ENCODE data around the gene EFCAB7. TPM values are rescaled to one million over a fixed set of nuclear protein-coding genes. Genes with fewer than 3 reads are reported as not detected.

The EFCAB7 gene
- total RNA-seq, 1 donor from 2014 or later: 20.4 TPM

DNA sequence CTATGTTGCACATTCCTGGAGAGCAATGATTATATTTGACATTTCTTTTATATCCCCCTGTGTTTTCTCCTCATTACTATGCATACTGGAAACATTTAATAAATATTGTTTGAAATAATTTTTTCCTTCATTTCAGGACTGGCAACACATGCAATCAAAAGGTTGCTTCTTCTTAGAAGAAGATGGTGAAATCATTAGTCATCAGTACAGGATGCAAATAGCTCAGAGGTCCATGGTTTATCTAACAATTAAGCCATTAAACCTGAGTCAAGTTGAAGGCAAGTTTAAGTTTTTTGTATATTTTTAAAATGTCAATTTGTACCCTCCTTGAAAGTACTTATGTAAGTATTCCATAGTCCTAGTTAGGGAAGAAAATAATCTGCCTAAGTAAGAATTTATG, 22.5 kb downstream of the EFCAB7 start:
- H3K27me3 Mint-ChIP-seq (ENCODE audit: insufficient read depth, low read depth): no peaks in the 10 kb centered on the region
- H3K36me3 ChIP-seq: no peaks in the 10 kb centered on the region

GRCh38 chr1:63547621-63548294, 24.4 kb downstream of the EFCAB7 start:
- Mint-ChIP-seq H3K4me1 (no peaks in the 10 kb centered on the region), H3K9me3 (no peaks in the 10 kb centered on the region), H3K4me3 (no peak overlapping the region), H3K36me3 (peaks cover 9% of the 10 kb centered on the region), H3K27ac (no peak overlapping the region), H3K27me3 (ENCODE audit: insufficient read depth, low read depth) (no peaks in the 10 kb centered on the region)
- no peaks in the 10 kb centered on the region for H3K9me3 ChIP-seq (ENCODE audit: low read depth)
- no peaks in the 10 kb centered on the region for H3K27me3 ChIP-seq
- H3K79me2 ChIP-seq (ENCODE audit: low read depth): no peaks in the 10 kb centered on the region
- H3F3A ChIP-seq (ENCODE audit: low read depth): no peaks in the 10 kb centered on the region
- TF ChIP-seq EZH2phosphoT487 (IDR thresholded peaks at IDR 0.05) (no peak), CTCF (IDR thresholded peaks at IDR 0.05) (no peak), EZH2 (IDR thresholded peaks at IDR 0.05) (no peak)
- no peaks in the 10 kb centered on the region for H3K4me1 ChIP-seq
- H3K36me3 ChIP-seq: no peaks in the 10 kb centered on the region
- DNase-seq (ENCODE audit: low spot score): no peak
- H3K27ac ChIP-seq: no peak overlapping the region
- H3K9ac ChIP-seq: no peak overlapping the region
- H3K4me2 ChIP-seq: no peak overlapping the region
- no peak overlapping the region for H3K4me3 ChIP-seq
- H4K20me1 ChIP-seq (ENCODE audit: low read depth): no peaks in the 10 kb centered on the region
- H2AFZ ChIP-seq (replicated peaks): no peak overlapping the region

More for the DNA sequence above, 22.5 kb downstream of the EFCAB7 start:
- Histone ChIP-seq H3K27me3 (no peaks in the 10 kb centered on the region), H3K4me3 (no peak overlapping the region), H3K9me3 (ENCODE audit: low read depth) (no peaks in the 10 kb centered on the region), H3K4me2 (no peak overlapping the region), H2AFZ (replicated peaks) (no peak overlapping the region), H3K27ac (no peak overlapping the region), H3K79me2 (ENCODE audit: low read depth) (no peaks in the 10 kb centered on the region), H3F3A (ENCODE audit: low read depth) (peaks cover 1% of the 10 kb centered on the region), H3K4me1 (no peaks in the 10 kb centered on the region), H4K20me1 (ENCODE audit: low read depth) (peaks cover 2% of the 10 kb centered on the region), H3K9ac (no peak overlapping the region)
- DNase-seq (ENCODE audit: low spot score): no peak
- no peak overlapping the region for H3K4me3 Mint-ChIP-seq
- peaks cover 13% of the 10 kb centered on the region for H3K36me3 Mint-ChIP-seq
- no peaks in the 10 kb centered on the region for H3K4me1 Mint-ChIP-seq
- no peak for TF ChIP-seq EZH2phosphoT487 (IDR thresholded peaks at IDR 0.05)
- no peak for TF ChIP-seq EZH2 (IDR thresholded peaks at IDR 0.05)
- no peak for TF ChIP-seq CTCF (IDR thresholded peaks at IDR 0.05)
- H3K9me3 Mint-ChIP-seq: no peaks in the 10 kb centered on the region
- H3K27ac Mint-ChIP-seq: no peak overlapping the region

DNA sequence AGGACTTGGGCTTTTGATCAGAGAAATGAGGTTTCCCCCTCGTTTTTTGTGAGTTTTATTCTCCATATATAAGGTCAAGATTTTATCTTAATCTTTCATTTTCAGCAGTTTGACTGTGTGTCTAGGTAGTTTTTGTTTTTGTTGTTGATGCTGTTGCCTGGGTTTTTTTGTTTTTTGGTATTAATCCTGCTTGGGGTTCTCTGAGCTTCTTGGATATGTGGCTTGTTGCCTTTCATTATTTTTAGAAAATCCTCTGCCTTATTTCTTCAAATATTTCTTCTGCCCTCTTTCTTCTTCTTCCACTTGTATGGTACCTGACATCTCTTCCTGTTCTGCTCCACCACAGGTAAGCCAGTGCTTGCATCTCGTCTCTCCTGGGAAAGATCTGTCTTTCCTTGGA, 25.0 kb downstream of the EFCAB7 start:
- Mint-ChIP-seq H3K27me3 (ENCODE audit: insufficient read depth, low read depth) (no peaks in the 10 kb centered on the region), H3K4me1 (no peaks in the 10 kb centered on the region), H3K9me3 (no peaks in the 10 kb centered on the region), H3K4me3 (no peak overlapping the region), H3K36me3 (peaks cover 6% of the 10 kb centered on the region), H3K27ac (no peak overlapping the region)
- no peak overlapping the region for H2AFZ ChIP-seq (replicated peaks)
- DNase-seq (ENCODE audit: low spot score): no peak
- H3K4me1 ChIP-seq: no peaks in the 10 kb centered on the region
- no peaks in the 10 kb centered on the region for H4K20me1 ChIP-seq (ENCODE audit: low read depth)
- no peaks in the 10 kb centered on the region for H3K9me3 ChIP-seq (ENCODE audit: low read depth)
- TF ChIP-seq EZH2phosphoT487 (IDR thresholded peaks at IDR 0.05) (no peak), CTCF (IDR thresholded peaks at IDR 0.05) (no peak), EZH2 (IDR thresholded peaks at IDR 0.05) (no peak)
- H3K27me3 ChIP-seq: no peaks in the 10 kb centered on the region
- H3K9ac ChIP-seq: no peak overlapping the region
- no peaks in the 10 kb centered on the region for H3K36me3 ChIP-seq
- H3K4me2 ChIP-seq: no peak overlapping the region
- no peak overlapping the region for H3K4me3 ChIP-seq
- H3K27ac ChIP-seq: no peak overlapping the region
- no peaks in the 10 kb centered on the region for H3F3A ChIP-seq (ENCODE audit: low read depth)
- no peaks in the 10 kb centered on the region for H3K79me2 ChIP-seq (ENCODE audit: low read depth)
